Activated T-cell treated with anti-CD3 and anti-CD28 coated beads for 1 hour (primary cell): ENCODE data around the gene DPM2.

Source experiments
- DNase-seq: peaks from one replicate; pipeline ENCODE4 v3.0.0-alpha.2; 2020; ENCODE audit warnings: low read depth

The DPM2 gene

GRCh38 chr9:127918183-127919107 lies 19.2 kb downstream of the DPM2 start:
- no peak for DNase-seq

- DNase-seq: no peak
These were observed 20.1 kb downstream of the DPM2 start for GRCh38 chr9:127917603-127918002.

- DNase-seq: peak; percentile 94
These were observed 20.7 kb downstream of the DPM2 start, which contains the start of gene ST6GALNAC4 for GRCh38 chr9:127916720-127917581. ST6GALNAC4 (minus strand) TSS chr9:127917041; CDS start chr9:127916419, 622 bp downstream.

GRCh38 chr9:127915801-127916719 lies 21.6 kb downstream of the DPM2 start:
- DNase-seq: no peak

- no peak for DNase-seq
These were observed 22.3 kb downstream of the DPM2 start for GRCh38 chr9:127915325-127915752.

- DNase-seq: no peak
These were observed 24.0 kb downstream of the DPM2 start for GRCh38 chr9:127913682-127914081.

- DNase-seq: no peak
These were observed 24.8 kb downstream of the DPM2 start for GRCh38 chr9:127912882-127913281.

GRCh38 chr9:127912296-127912695 lies 25.4 kb downstream of the DPM2 start:
- no peak for DNase-seq

GRCh38 chr9:127910613-127911205 lies 26.9 kb downstream of the DPM2 start:
- no peak for DNase-seq

- DNase-seq: no peak
These were observed 27.8 kb downstream of the DPM2 start for GRCh38 chr9:127909839-127910273.

GRCh38 chr9:127908660-127908926 lies 29.1 kb downstream of the DPM2 start:
- no peak for DNase-seq

- no peak for DNase-seq
These were observed 29.6 kb downstream of the DPM2 start for GRCh38 chr9:127907867-127908659.

GRCh38 chr9:127905788-127906191 lies 31.9 kb downstream of the DPM2 start:
- peak; percentile 57 for DNase-seq

- DNase-seq: peak; percentile 50
These were observed 32.5 kb downstream of the DPM2 start for GRCh38 chr9:127905004-127905728.

- no peak for DNase-seq
These were observed 33.1 kb downstream of the DPM2 start for GRCh38 chr9:127904561-127905003.

- DNase-seq: peak; percentile 66
These were observed 33.8 kb downstream of the DPM2 start for GRCh38 chr9:127903557-127904475.

GRCh38 chr9:127899128-127899943 lies 38.3 kb downstream of the DPM2 start, which contains the start of gene ST6GALNAC6:
ST6GALNAC6 (minus strand) TSS chr9:127899603; CDS start chr9:127897981, 1,622 bp downstream.
- peak; percentile 61 for DNase-seq
